Heart left ventricle (tissue), 13 donors: ENCODE measurements around the gene OLFML2B.

Experiments used
- CTCF ChIP-seq, 12 donors: fragments of 200-600 bp; sonication (generic) in 4 of 12; IDR thresholded peaks; one replicate each; pipeline versions ENCODE4 v1.5.0 to v1.8.0; 2018 to 2022; ENCODE audit warnings: antibody characterized with exemption in 12 of 12, mild to moderate bottlenecking in 5 of 12
- POLR2A ChIP-seq, 2 donors: fragments of 450-650 bp; IDR thresholded peaks; one replicate each; pipeline ENCODE4 v1.6.1; 2017; ENCODE audit warnings: antibody characterized with exemption in 2 of 2, mild to moderate bottlenecking in 2 of 2, moderate library complexity in 2 of 2
- donor health status: ischemic (EF 13 %, LVEDD 7.1; RV severe dilation, severe dysfunction).
- donor health status: DM: no; HTN: yes; CAD: no.
- donor health status: DM: no; HTN: no; CAD: no.
- donor health status: ischemic (EF 25% LVEDD 6.9; RV normal size, moderate dysfunction).
- donor health status: ischemic (EF 25% LVEDD 5.7; RV mildly dilated, moderate dysfunction).
- donor health status: ischemic (EF 35%, LVEDD 5.7; RV mildly dilated, moderate dysfunction).
- donor health status: nonischemic (EF 11% LVEDD 7.7; RV severe dilation, severe dysfunction).
- donor health status: DM: yes; HTN: yes; CAD: no.
- donor health status: PGD.
- donor health status: ischemic (EF 29% LVEDD 5.4; RV normal size, mild dysfunction).
- donor health status: nonischemic (EF 23%, LVEDD 6.1; RV moderate dilation, normal function).

- TF ChIP-seq POLR2A (IDR thresholded peaks at IDR 0.05) (no peak), CTCF (IDR thresholded peaks at IDR 0.05) (no peak)
These were observed 79.3 kb downstream of the OLFML2B start for GRCh38 chr1:161944381-161944780.
